H1 (cell line): ENCODE measurements around the gene ZFAND2B. TPM values are rescaled to one million over a fixed set of nuclear protein-coding genes. Genes with fewer than 3 reads are reported as not detected.

Experiments used
- ASH2L ChIP-seq: fragments of 200-600, 300-600 bp; sonication (generic); IDR thresholded peaks from one replicate; pipeline ENCODE4 v1.7.1; 2017; ENCODE audit warnings: low read length
- BCL11A ChIP-seq, 2 experiments: IDR thresholded peaks; one replicate each; pipeline ENCODE4 v1.6.1; 2011; ENCODE audit warnings: low read depth in 2 of 2, low read length in 2 of 2, mild to moderate bottlenecking in 2 of 2
- CTBP2 ChIP-seq: IDR thresholded peaks from 2 replicates; pipeline ENCODE4 v1.7.0; 2011; ENCODE audit warnings: borderline replicate concordance, mild to moderate bottlenecking, moderate library complexity, mixed read lengths, low read length; ENCODE audit not compliant: insufficient read depth, insufficient read length
- E2F6 ChIP-seq: IDR thresholded peaks from 2 replicates; pipeline ENCODE4 v1.6.1; 2012; ENCODE audit warnings: inconsistent platforms
- EGR1 ChIP-seq: IDR thresholded peaks from 2 replicates; pipeline ENCODE4 v1.6.1; 2011; ENCODE audit warnings: low read depth, low read length, borderline replicate concordance
- EZH2 ChIP-seq: fragments of 200-600 bp; sonication (generic); IDR thresholded peaks from 2 replicates; pipeline ENCODE4 v1.7.1; 2012; ENCODE audit warnings: low read depth, mild to moderate bottlenecking, moderate library complexity, low read length, inconsistent platforms; ENCODE audit not compliant: severe bottlenecking
- KDM1A ChIP-seq: fragments of 200-600, 300-600 bp; sonication (generic); IDR thresholded peaks from 2 replicates; pipeline ENCODE4 v1.7.1; 2016; ENCODE audit warnings: mild to moderate bottlenecking, low read length, borderline replicate concordance
- NANOG ChIP-seq: IDR thresholded peaks from 2 replicates; pipeline ENCODE4 v1.6.1; 2011; ENCODE audit warnings: low read length, low read depth, mild to moderate bottlenecking, inconsistent platforms; ENCODE audit not compliant: insufficient read depth, poor library complexity, severe bottlenecking
- NRF1 ChIP-seq: IDR thresholded peaks from 2 replicates; pipeline ENCODE4 v1.6.1; 2011; ENCODE audit warnings: mild to moderate bottlenecking, low read depth, low read length, improper control_type of control experiment
- PHF8 ChIP-seq: fragments of 200-600 bp; sonication (generic); conservative IDR thresholded peaks from 2 replicates; pipeline ENCODE4 v1.7.1; 2012; ENCODE audit warnings: low read depth, mild to moderate bottlenecking, inconsistent platforms, low read length, moderate library complexity
- POLR2AphosphoS5 ChIP-seq: IDR thresholded peaks from 2 replicates; pipeline ENCODE4 v1.6.1; 2011; ENCODE audit warnings: low read depth, low read length
- POU5F1 ChIP-seq: IDR thresholded peaks from 2 replicates; pipeline ENCODE4 v1.6.1; 2011; ENCODE audit warnings: low read depth, mild to moderate bottlenecking, low read length, moderate library complexity
- RAD21 ChIP-seq, 2 experiments: IDR thresholded peaks in 1 of 2; conservative IDR thresholded peaks in 1 of 2; 2 replicates each; pipeline ENCODE4 v1.6.1; 2011; ENCODE audit warnings: low read depth in 2 of 2, low read length in 2 of 2, improper control_type of control experiment in 1 of 2, inconsistent platforms in 1 of 2, mild to moderate bottlenecking in 1 of 2, moderate library complexity in 1 of 2
- RXRA ChIP-seq: IDR thresholded peaks from 2 replicates; pipeline ENCODE4 v1.6.1; 2011; ENCODE audit warnings: low read depth, mild to moderate bottlenecking, low read length, moderate library complexity; ENCODE audit not compliant: insufficient read depth
- SAP30 ChIP-seq: fragments of 300-600 bp; sonication (generic); IDR thresholded peaks from 2 replicates; pipeline ENCODE4 v1.7.1; 2012; ENCODE audit warnings: low read length, moderate library complexity, mild to moderate bottlenecking, inconsistent platforms; ENCODE audit not compliant: insufficient read depth, insufficient replicate concordance
- SIN3A ChIP-seq, 2 experiments: IDR thresholded peaks in 1 of 2; conservative IDR thresholded peaks in 1 of 2; 2 replicates each; pipeline ENCODE4 v1.6.1; 2011 to 2012; ENCODE audit warnings: low read length in 2 of 2, improper control_type of control experiment in 1 of 2, low read depth in 1 of 2, mild to moderate bottlenecking in 1 of 2
- SP2 ChIP-seq: IDR thresholded peaks from 2 replicates; pipeline ENCODE4 v1.6.1; 2012; ENCODE audit warnings: mild to moderate bottlenecking, low read length, inconsistent platforms
- SP4 ChIP-seq: IDR thresholded peaks from 2 replicates; pipeline ENCODE4 v1.6.1; 2012; ENCODE audit warnings: low read length, inconsistent platforms
- SRF ChIP-seq: IDR thresholded peaks from 2 replicates; pipeline ENCODE4 v1.6.1; 2011; ENCODE audit warnings: mild to moderate bottlenecking, low read depth, low read length, moderate library complexity
- TAF7 ChIP-seq: optimal IDR thresholded peaks from 2 replicates; pipeline ENCODE3; 2011; ENCODE audit warnings: low read depth, mild to moderate bottlenecking, inconsistent platforms, low read length, moderate library complexity, borderline replicate concordance
- ZNF274 ChIP-seq: IDR thresholded peaks from 2 replicates; pipeline ENCODE4 v1.7.0; 2012; ENCODE audit warnings: low read length, borderline replicate concordance; ENCODE audit errors: extremely low read depth
- polyA plus RNA-seq, 7 experiments: library from polyadenylated mRNA; depleted of rRNA in 3 of 7; stranded (reverse) in 5 of 7; unstranded in 2 of 7; fragments of >200 nt in 5 of 7; fragments of 200-250 nt in 2 of 7; gene quantifications; 1 replicate in 5 of 7; 2 replicates in 1 of 7; 4 replicates in 1 of 7; pipeline versions ENCODE4 v1.2.1 to v1.2.3, GENCODE V29; 2011 to 2013; ENCODE audit warnings: missing spikeins in 2 of 7, mixed read lengths in 2 of 7
- total RNA-seq: library from RNA; stranded (reverse); fragmentation: NEBNext Ultra II Directional; extraction: Animal tissue kit (Norgen Biotek cat#: 25700); gene quantifications from 2 replicates; pipeline ENCODE4 v1.2.1, GENCODE V29; 2021
- TF ChIP-seq, protein P1 (sequence below): IDR thresholded peaks from 2 replicates; pipeline ENCODE4 v1.6.1; 2012; ENCODE audit warnings: inconsistent platforms

ZFAND2B gene
- total and polyA plus RNA-seq, 2 of the 8 experiments (the other 6 are each of a cell fraction or from before 2014, with no cell fraction given), result 16.0 to 17.9 TPM

- TF ChIP-seq RAD21 (IDR thresholded peaks at IDR 0.05 in 1 of 2, conservative IDR thresholded peaks at IDR 0.05 in 1 of 2; ENCODE audit: low read depth in 2 of 2, low read length in 2 of 2) (peak in 1 of 2 experiments; percentile 15; a peak in 1 of 4 replicates), ASH2L (peak; percentile 59), PHF8 (peak; percentile 46), E2F6 (no peak), NRF1 (peak; percentile 18), SIN3A (conservative IDR thresholded peaks at IDR 0.05 in 1 of 2, IDR thresholded peaks at IDR 0.05 in 1 of 2; ENCODE audit: low read depth in 1 of 2, low read length in 2 of 2) (peak; percentile 16 to 68; a peak in 2 of 4 replicates), EGR1 (no peak), TAF7 (peak; percentile 73), SP4 (no peak; the same call in 1 of the 2 replicates), RXRA (no peak), ZNF274 (no peak), BCL11A (IDR thresholded peaks at IDR 0.05; ENCODE audit: low read depth in 2 of 2, low read length in 2 of 2) (no peak), KDM1A (no peak), CTBP2 (no peak), NANOG (no peak), SRF (peak; percentile 32; the same call in 1 of the 2 replicates), POLR2AphosphoS5 (peak; percentile 87), SP2 (no peak), EZH2 (no peak), POU5F1 (no peak), SAP30 (peak; percentile 54)
- TF ChIP-seq, protein P1, sequence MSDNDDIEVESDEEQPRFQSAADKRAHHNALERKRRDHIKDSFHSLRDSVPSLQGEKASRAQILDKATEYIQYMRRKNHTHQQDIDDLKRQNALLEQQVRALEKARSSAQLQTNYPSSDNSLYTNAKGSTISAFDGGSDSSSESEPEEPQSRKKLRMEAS, result no peak
Observed at GRCh38 chr2:219206328-219207133, at the start of gene ZFAND2B (continued).
